Ishikawa (cell line): ENCODE results near the gene TEFM.

Experiments
- EP300 ChIP-seq: IDR thresholded peaks from 2 replicates; pipeline ENCODE4 v1.6.1; 2012; ENCODE audit warnings: borderline replicate concordance
- RAD21 ChIP-seq: IDR thresholded peaks from 2 replicates; pipeline ENCODE4 v1.6.1; 2012; ENCODE audit warnings: low read depth

DNA sequence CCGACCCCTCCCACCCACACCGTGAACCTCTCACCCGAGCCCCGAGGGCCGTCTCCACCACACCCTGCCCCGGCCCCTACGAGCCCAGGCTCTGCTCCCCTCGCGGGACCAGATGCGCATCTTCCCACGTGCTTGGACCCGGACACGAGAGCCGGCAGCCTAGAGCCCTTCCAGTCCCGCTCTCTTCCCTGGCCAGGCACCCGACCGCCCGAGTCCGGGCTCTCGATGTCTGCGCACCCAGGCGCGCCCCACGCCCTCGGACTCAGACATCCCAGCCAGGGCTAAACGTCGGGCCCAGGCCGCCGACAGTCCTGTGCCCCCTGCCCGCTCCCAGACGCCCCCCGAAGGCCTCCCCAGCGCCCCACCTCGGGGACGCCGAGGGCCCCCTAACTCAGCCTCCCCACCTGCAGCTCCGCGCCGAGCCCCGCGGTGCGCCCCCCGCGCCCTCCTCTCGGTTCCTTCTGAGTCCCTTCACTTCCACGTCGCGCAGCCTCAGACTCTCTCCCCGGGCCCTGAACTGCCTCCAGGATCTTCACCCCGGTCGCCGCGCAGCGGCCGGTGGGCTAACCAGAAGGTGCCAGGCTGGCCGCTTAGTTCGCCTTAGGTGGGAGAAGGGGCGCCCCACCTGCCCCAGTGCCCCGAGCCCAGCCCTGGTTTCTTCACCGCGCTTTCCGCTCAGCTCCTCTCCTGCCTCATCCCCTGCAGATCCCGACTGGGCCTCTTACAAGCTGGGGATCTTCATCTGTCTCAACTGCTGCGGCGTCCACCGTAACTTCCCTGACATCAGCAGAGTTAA is 16.4 kb upstream of the TEFM start:
- no peak for TF ChIP-seq EP300
- TF ChIP-seq RAD21 = no peak
